PC-3 (cell line): ENCODE data around the gene NHP2. TPM values are rescaled to one million over a fixed set of nuclear protein-coding genes. Genes with fewer than 3 reads are reported as not detected.

Source experiments
- ATAC-seq: fragments of 200-7000 bp; cut with Tn5 transposase; 2 replicates; pipeline ENCODE4 v1.9.1; 2020; ENCODE audit warnings: mild to moderate bottlenecking, moderate library complexity
- BruUV-seq: library from RNA; stranded (reverse); fragments of 400-500 nt; replicated peaks from 2 replicates; lab custom pipeline; 2021; lab: Mats Ljungman, UMichigan
- CTCF ChIA-PET: fragments of 300-600 bp; sonication (Branson Sonifier 250); formaldehyde crosslinking; loops from one replicate; lab custom pipeline; 2022; ENCODE audit warnings: antibody characterized with exemption; lab: Charles Lee
- POLR2A ChIA-PET: fragments of 300-600 bp; sonication (Branson Sonifier 250); formaldehyde crosslinking; loops from one replicate; lab custom pipeline; 2022; ENCODE audit warnings: antibody characterized with exemption; ENCODE audit not compliant: unreplicated experiment; lab: Charles Lee
- DNase-seq: peaks from one replicate; pipeline ENCODE4 v3.0.0-alpha.2; 2015
- H2AFZ ChIP-seq: fragments of 300-600 bp; sonication (generic); 2 replicates; pipeline ENCODE4 v1.6.0; 2016; ENCODE audit warnings: antibody characterized with exemption, low read length
- H3F3A ChIP-seq: fragments of 300-600 bp; sonication (generic); one replicate; pipeline ENCODE4 v1.6.0; 2017; ENCODE audit warnings: antibody characterized with exemption, low read length, control low read depth, mild to moderate bottlenecking; ENCODE audit not compliant: unreplicated experiment
- H3K27ac ChIP-seq: fragments of 300-600 bp; sonication (generic); 2 replicates; pipeline ENCODE4 v1.5.1; 2016; ENCODE audit warnings: mild to moderate bottlenecking, low read length
- H3K27me3 ChIP-seq: fragments of 300-600 bp; sonication (generic); 2 replicates; pipeline ENCODE4 v1.6.1; 2016; ENCODE audit warnings: low read length, mixed read lengths
- H3K36me3 ChIP-seq: fragments of 300-600 bp; sonication (generic); 2 replicates; pipeline ENCODE4 v1.6.1; 2016; ENCODE audit warnings: low read depth, mixed run types, low read length, mixed read lengths
- H3K4me1 ChIP-seq: fragments of 300-600 bp; sonication (generic); 2 replicates; pipeline ENCODE4 v1.5.1; 2016; ENCODE audit warnings: low read length; ENCODE audit not compliant: insufficient read depth
- H3K4me2 ChIP-seq: fragments of 300-600 bp; sonication (generic); 2 replicates; pipeline ENCODE4 v1.6.0; 2016; ENCODE audit warnings: low read length
- H3K4me3 ChIP-seq: fragments of 300-600 bp; sonication (generic); 2 replicates; pipeline ENCODE4 v1.5.1; 2016; ENCODE audit warnings: mild to moderate bottlenecking, low read length, mixed read lengths
- H3K79me2 ChIP-seq: fragments of 300-600 bp; sonication (generic); 2 replicates; pipeline ENCODE4 v1.6.1; 2017; ENCODE audit warnings: low read length, mixed read lengths
- H3K9ac ChIP-seq: fragments of 300-600 bp; sonication (generic); 2 replicates; pipeline ENCODE4 v1.6.0; 2016; ENCODE audit warnings: mild to moderate bottlenecking, low read length
- H3K9me2 ChIP-seq: fragments of 300-600 bp; sonication (generic); replicated peaks from 2 replicates; pipeline ENCODE4 v1.6.1; 2016; ENCODE audit warnings: mixed run types, low read length, mixed read lengths
- H3K9me3 ChIP-seq: fragments of 300-600 bp; sonication (generic); 2 replicates; pipeline ENCODE4 v1.6.1; 2016; ENCODE audit warnings: low read length, mixed read lengths
- H4K20me1 ChIP-seq: fragments of 300-600 bp; sonication (generic); 2 replicates; pipeline ENCODE4 v1.6.1; 2016; ENCODE audit warnings: low read length, mixed read lengths
- CTCF ChIP-seq: fragments of 300-600 bp; sonication (generic); conservative IDR thresholded peaks from 2 replicates; pipeline ENCODE4 v1.5.1; 2017; ENCODE audit warnings: antibody characterized with exemption, low read depth, mild to moderate bottlenecking, low read length
- EZH2 ChIP-seq: fragments of 300-600 bp; sonication (generic); IDR thresholded peaks from one replicate; pipeline ENCODE4 v1.6.1; 2017; ENCODE audit warnings: antibody characterized with exemption, mild to moderate bottlenecking, low read length; ENCODE audit not compliant: unreplicated experiment
- EZH2phosphoT487 ChIP-seq: fragments of 300-600 bp; sonication (generic); IDR thresholded peaks from 2 replicates; pipeline ENCODE4 v1.6.1; 2018; ENCODE audit warnings: mild to moderate bottlenecking, antibody characterized with exemption, low read length, borderline replicate concordance
- intact Hi-C: fragments of 100-400 bp; cut with micrococcal nuclease; formaldehyde crosslinking; loops from 2 replicates; pipeline ENCODE4 v1.9.0; 2023
- total RNA-seq: library from RNA; depleted of rRNA; stranded (reverse); fragments of >200 nt; gene quantifications from 2 replicates; pipeline ENCODE4 v1.2.3, GENCODE V29; 2014

The NHP2 gene
- total RNA-seq, 1 experiment from 2014 or later, result 649 TPM

GRCh38 chr5:178122346-178122745 lies 31.3 kb downstream of the NHP2 start:
- CTCF ChIA-PET, result no interaction called here
- ATAC-seq (no peak), DNase-seq (no peak)
- H3K27ac ChIP-seq, result no peak overlapping the region
- H3K4me3 ChIP-seq, result no peak overlapping the region
- H3K9me3 ChIP-seq, result no peaks in the 10 kb centered on the region
- no peaks in the 10 kb centered on the region for H4K20me1 ChIP-seq
- no peak overlapping the region for H2AFZ ChIP-seq
- no peaks in the 10 kb centered on the region for H3K36me3 ChIP-seq
- POLR2A ChIA-PET, result no interaction called here
- H3K79me2 ChIP-seq, result no peaks in the 10 kb centered on the region
- H3K27me3 ChIP-seq, result peaks cover 1% of the 10 kb centered on the region; the same call in 1 of the 2 replicates
- no peaks in the 10 kb centered on the region for H3K9me2 ChIP-seq
- no TSS peak for BruUV-seq
- H3F3A ChIP-seq, result no peaks in the 10 kb centered on the region
- TF ChIP-seq EZH2 (no peak), CTCF (no peak), EZH2phosphoT487 (no peak)
- intact Hi-C loops, result no loop called here
- H3K4me1 ChIP-seq, result peaks cover 31% of the 10 kb centered on the region
- no peak overlapping the region for H3K9ac ChIP-seq
- H3K4me2 ChIP-seq, result no peak overlapping the region

- Histone ChIP-seq H4K20me1 (no peaks in the 10 kb centered on the region), H2AFZ (peak overlapping the region; percentile 66), H3K27ac (no peak overlapping the region), H3K9me2 (no peaks in the 10 kb centered on the region), H3K9ac (no peak overlapping the region), H3K4me1 (peaks cover 26% of the 10 kb centered on the region), H3F3A (no peaks in the 10 kb centered on the region), H3K36me3 (no peaks in the 10 kb centered on the region), H3K79me2 (no peaks in the 10 kb centered on the region), H3K27me3 (peaks cover 7% of the 10 kb centered on the region; the same call in 1 of the 2 replicates), H3K4me2 (peak overlapping the region; percentile 61), H3K9me3 (no peaks in the 10 kb centered on the region), H3K4me3 (peak overlapping the region; percentile 41)
- ATAC-seq, result peak; percentile 11
- DNase-seq, result no peak
- intact Hi-C loops, result no loop called here
- POLR2A ChIA-PET, result interaction anchor here (0.5 kb wide), 1 partner anchor 530 kb away, joined by 5 read pairs; no protein-coding TSS in a partner anchor
- BruUV-seq, result no TSS peak
- TF ChIP-seq EZH2phosphoT487, result no peak
- no peak for TF ChIP-seq CTCF
- no peak for TF ChIP-seq EZH2
- CTCF ChIA-PET, result interaction anchor here (0.6 to 1.2 kb wide), 3 partner anchors 43 to 406 kb away, joined by 4 to 7 read pairs (median 5); no protein-coding TSS in a partner anchor
Observed at GRCh38 chr5:178121391-178122276, 32.1 kb downstream of the NHP2 start.
